NCI-H1417 treated with DMSO at 0.1 percent for 48 hours (cell line): Measurements from ENCODE around the gene RTKN2.

ENCODE experiments used
- DNase-seq: peaks from one replicate; lab custom pipeline; 2025; lab: John Stamatoyannopoulos, UW

The RTKN2 gene

DNA sequence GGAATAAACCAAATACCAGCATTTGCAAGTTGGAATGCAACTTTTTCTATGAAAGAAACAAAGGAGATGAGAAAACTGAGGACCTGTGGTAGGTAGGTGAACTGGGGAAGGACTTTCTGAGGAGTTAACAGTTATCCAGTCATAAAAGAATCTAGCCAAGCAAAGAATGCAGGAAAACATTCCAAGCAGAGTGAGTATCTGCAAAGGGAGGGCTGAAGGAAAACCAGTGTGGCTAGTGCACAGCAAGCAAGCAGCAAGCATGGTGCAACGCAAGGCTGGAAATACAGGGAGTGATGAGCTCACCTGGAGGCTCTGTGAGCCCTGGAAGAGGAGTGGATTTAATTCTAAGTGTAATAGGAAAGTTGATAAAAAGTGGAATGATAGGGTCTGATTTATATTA, 44.0 kb downstream of the RTKN2 start:
- no peak for DNase-seq

DNA sequence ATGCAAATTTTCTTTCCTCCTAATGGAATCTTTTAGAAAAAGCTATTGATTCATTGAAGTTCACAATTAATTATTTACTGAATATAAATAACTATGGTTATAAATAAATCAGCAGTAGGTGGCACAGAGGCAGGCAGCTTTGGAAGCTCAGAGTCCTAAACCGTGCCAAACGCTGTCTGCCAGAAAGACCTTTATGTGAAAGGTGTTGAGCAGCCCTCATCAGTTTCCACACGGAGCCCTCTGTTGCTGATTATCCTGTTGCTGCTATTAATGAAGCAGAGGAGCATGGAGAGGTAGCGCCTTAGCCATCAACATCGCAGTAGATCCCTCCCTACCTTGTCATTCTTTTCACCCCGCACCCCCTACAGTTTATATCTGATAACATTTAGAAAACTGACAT, 51.0 kb downstream of the RTKN2 start:
- no peak for DNase-seq

DNA sequence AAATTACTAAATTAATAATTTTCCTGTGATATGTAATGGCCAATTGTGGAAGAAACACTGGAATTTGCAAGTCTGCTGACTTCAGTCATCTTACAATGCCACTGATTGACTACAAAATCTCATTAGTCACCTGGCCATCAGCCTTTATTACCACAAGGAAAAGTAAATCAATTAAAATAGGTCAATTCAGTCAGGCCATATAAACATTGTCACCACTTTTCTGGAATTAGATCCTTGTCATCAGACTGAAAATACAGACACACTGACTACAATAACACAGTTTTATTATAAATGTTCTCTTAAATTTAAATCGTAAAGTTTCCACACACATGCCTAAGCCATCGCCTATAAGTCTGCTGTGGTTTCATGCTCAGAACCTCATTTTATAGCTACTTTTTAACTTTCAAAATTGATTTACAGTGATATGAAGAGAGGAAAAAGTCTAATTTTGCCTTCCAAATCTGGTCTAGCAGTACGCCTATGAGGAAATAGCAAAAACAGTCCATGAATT, 54.2 kb downstream of the RTKN2 start:
- no peak for DNase-seq

DNA sequence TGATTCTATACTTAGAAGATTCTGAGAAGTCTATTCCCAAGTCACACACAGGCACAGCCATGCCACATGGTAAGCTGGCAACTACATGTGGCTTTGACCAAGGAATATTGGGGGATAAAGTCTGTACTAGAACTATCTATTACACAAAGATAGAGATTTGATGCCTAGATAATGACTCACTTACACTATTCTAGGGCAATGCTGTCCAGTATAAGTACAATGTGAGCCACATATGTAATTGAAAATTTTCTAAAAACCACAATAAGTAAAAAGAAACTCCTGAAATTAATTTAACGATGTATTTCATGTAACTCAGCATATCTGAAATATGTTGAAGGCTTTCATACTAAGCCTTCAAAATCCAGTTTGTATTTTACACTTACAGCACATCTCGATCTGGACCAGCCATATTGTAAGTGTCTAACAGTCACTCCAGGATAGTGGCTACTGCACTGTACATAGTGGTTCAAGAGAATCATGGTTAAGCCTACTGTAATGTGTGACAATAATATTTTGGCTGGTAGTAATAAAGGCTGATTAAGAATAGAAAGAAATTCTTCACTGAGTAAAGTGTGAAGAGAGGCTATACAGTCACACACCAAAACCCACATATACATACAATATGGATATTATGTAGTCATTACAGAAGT, 62.8 kb downstream of the RTKN2 start:
- DNase-seq, result no peak

DNA sequence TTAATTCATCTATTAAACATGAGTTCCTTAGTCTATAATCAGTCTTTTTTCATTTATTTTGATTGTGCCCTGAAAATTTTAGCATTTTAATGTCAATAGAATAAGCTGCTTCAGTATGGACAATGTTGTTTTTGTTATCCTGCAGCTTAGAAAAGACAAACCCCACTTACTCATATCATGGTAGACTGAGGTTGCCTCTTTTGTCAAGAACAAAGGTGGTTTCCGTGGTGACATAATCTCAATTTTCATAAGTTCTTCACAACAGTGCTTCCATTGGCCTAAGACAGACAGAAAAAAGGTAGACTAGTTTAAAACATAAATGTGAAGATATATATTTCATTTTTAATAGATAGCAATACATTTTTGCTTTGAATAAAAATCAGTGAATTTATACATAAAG, 69.1 kb downstream of the RTKN2 start:
- DNase-seq, result no peak

DNA sequence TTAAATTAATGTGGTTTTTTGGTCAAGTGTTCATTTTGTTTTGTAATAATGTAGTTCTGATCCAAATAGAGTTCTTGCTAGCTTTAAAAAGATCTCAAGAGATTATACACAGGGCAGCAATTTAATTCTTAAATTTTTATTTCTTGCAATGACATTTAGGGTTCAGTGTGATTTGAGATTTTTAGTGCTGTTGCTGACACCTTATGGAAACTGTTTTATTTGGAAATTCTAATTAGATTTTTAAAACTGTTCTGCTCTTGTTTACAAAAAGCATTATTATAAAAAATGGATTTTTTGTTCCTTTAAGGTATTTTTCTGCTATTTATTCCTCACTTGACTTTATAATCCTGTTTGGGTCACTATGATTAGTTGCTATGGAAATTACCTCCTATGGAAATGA, 72.1 kb downstream of the RTKN2 start:
- no peak for DNase-seq

DNA sequence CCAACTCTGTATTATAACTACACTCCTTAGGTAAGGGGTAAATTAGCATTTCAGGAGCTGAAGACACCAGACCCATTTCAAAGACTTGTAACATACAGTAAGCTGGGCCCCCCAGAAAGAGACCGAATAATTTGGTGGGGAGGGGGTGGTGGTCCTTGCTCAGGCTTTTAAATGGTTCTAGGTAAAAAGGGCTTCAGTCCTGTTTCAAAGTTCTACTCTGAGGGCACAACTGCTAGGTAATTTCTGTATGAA, 73.0 kb downstream of the RTKN2 start:
- DNase-seq, result no peak

DNA sequence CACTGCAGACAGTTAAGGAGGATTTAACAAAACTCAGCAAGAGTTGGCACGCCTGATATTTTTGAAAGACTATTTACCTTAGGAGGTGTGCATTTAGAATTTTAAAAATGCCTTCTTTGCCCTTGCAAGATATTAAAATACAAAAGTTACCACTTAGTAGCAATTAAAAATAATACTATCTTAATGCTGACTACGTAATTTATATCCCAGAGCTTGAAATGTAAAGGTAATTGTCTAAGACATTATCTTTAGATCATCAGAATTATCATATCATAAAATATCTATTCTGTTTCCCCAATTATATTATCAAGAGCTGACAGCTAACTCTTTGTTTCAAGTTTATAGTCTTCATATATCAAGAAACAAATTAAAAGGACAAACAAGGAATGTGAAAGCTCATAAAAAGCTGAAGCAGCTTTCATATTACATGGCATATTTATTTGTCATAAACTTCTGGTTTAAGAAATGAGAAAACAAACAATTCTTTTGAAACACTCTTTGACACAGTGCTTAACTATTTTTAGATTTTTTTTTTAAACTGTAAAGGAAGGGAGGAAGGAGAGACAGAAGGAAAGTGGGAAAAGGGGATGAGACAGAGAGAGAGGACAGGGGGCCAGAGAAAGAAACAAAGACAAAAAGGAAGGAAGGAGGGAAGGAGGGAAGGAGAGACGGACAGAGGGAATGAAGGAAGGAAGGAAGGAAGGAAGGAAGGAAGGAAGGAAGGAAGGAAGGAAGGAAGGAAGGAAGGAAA, 73.5 kb downstream of the RTKN2 start:
- DNase-seq, result no peak

DNA sequence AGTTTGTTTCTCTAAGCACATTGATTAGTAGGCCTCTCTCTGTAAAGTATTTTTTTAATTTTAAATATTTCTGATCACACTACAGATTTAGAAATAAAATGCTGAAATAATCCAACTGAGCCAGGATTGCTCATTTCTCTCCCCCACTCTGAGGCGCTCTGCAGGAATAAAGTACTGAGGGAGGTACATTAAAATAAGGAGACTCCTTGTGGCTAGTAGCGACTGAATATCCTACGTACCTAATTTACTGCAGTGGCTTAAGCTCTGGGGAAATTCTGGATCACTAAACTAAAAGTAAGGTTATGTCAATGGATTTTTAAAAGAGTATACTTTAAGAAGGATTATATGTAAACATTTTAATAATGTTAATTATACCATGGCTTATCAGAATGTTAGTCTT, 75.2 kb downstream of the RTKN2 start:
- DNase-seq, result no peak

DNA sequence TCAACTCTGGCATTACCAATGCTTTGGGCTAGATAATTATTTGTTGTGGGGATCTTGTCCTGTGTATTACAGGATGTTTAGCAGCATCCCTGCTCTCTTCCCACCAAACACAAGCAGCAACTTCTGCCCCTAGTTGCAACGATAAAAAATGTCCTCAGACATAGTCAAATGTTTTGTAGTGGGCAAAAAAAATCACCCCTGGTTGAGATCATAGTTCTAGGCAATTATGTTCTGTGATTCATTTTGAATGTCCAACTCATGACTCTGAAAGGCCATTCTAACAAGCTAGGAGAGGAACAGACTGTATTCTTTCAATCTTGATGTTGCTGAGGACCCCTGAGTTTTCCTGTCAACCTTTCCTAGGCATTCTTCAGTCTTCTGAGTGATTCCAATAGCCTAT, 79.5 kb downstream of the RTKN2 start:
- no peak for DNase-seq

DNA sequence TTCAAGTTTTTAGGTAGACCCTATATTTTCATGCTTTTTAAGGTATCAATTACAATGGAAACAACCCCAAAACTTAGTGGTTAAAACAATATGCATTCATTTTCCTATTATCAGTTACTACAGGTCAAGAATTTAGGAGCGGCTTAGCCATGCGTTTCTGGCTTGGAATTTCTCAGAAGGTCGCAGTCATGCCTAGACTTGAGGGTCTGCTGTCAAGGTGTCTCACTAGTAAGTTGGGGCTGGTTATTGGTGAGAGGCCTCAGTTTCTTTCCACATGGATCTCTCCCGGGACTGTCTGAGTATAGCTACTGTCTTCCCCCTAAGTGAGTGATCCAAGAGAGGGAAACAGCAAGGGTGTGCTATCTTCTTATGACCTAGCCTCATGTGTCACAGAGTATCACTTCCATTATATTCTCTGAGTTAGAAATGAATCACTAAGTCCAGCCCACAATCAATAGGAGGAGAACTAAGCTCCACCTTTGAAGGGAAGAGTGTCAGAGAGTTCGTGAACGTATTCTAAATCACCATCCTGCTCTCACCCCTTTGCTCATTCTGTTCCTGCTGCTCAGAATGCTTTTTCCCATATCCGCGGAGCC, 80.5 kb downstream of the RTKN2 start:
- DNase-seq, result no peak

DNA sequence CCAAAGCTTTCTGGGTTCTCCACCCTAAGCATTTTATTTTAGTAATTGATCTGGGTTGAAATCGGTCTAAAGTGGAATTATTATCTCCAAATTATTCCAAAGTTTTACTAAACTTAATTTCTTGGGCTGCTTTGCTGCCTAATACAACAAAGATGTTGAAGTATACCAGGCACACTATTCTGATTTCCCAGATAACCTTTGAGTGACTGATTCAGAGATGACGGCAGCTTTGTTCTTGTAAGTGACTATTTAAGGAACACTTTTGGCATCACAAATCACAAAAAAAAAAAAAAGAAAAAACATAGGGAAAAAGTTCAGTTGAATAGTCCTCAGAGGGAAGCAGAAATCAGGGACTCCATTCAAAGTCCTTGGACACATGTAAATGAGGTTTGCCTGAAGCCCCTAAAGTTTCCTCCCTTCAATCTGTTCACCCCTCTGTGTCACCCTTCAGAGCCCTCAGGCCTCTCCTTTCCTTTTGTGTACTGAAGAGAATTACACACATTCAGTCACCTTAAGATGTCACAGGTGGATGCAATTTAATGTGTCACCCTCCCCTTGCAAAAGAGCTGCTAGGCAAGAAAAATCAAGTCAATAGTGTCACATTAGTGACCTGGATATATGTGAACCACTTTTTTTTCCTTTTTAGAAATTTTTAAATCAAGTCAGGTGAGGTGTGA, 81.5 kb downstream of the RTKN2 start:
- DNase-seq, result no peak

DNA sequence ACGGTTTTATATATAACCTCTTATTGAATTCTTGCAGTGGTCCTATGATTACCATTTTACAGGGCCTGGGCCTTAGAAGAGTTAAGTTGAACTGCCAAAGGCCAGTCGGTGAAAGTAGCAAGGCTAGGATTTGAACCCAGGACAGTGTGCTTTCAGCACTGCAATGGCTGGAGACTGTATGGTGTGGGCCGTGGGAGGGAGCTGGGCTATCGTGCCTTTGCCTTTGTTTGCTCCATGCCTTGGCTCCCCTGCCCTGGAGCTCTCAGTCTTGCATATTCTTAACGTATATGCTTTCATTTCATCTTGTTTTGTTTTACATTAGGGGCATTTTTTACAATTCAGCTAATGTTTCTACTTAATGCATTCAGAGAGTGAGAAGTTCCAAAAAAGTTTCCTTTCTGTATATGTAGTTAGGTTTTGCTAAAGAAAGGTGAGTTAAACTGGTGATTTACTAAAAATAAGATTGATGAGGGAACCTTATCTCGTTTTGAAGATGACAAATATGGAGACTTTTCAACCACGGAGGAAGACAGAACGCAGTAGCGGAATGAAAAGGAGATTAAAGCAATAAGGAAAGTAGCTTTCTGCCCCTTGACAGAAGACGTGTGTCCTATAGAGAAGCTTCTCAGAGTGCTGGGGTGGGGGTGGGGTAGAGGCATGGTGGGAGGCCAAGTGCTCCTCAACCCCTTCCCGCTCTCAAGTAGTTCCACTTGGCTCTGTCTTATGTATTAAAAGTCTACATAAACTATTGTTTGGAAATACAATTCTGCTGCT, 82.5 kb downstream of the RTKN2 start:
- no peak for DNase-seq

DNA sequence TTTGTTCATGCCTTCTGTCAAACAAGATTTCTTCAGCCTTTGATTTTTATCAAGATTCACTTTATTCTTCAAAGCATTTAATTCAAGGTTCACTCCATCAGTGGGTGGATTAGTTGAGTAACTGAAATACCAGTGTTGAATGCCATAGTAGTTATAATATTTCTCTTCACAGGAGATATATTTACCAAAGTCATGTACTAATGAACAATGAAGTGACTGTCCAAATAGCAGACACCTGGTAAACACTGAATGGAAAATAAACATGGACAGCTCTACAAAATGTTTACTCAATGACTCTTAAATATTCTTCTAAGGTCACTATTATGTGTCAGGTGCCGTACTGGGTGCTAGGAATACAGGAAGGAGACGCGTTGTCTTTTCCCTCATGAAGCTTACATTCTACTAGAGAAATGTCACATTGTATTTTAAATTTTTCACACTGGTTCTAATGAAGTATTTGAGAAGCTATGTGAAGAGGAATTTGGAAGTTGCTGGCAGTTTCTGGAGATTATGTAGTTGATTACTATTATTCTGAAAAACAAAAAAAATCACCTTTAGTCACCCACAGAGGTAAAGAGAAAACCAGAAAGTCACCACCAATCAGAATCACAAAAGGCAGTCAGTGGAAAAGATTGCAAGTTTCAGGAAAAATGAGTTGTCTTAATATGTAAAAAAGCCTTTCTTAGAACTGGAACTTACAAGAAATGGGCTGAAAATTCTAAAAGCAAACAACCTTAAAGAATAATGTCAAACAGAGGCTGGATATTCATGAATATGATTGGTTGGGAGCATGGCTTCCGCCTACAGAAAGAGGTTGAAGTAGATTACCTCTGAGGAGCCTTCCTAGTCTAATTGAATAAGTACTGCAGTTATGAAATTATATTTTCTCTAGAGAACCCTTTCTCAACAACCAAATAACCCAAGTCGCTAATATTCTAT, 84.5 kb downstream of the RTKN2 start:
- DNase-seq, result no peak

DNA sequence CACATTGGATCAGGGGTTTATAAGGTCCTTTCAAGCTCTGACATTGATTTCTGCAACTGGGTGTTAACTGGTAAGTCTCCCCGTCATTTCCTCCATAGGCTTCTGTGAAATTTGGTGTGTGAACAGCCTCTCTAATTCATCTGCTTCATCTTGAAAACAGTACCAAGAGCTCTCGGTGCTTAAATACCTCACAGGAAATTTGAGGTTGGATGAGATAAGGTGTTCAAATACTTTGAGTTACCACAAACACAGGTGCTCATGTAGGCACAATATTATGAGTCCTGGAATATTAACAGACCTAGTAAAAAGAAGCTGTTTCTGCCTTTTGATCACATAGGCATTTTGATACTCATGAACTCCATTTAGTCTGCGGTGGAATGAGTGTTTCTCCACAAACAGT, 85.2 kb downstream of the RTKN2 start:
- no peak for DNase-seq

DNA sequence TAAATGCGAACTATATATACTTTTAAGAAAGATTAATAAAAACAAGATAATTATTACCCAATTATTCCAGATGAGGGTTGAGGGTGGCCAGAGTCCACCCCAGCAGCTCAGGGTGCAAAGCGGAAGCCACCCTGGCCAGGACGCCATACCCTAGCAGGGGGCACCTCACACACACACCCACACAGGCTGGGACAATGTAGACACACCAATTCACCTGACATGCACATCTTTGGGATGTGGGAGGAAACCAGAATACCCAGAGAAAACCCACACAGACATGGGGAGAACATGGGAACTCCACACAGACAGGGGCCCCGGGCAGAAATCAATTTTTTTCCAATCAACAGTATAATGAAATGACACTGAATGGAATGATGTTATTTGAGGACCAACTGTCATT, 86.0 kb downstream of the RTKN2 start:
- no peak for DNase-seq

DNA sequence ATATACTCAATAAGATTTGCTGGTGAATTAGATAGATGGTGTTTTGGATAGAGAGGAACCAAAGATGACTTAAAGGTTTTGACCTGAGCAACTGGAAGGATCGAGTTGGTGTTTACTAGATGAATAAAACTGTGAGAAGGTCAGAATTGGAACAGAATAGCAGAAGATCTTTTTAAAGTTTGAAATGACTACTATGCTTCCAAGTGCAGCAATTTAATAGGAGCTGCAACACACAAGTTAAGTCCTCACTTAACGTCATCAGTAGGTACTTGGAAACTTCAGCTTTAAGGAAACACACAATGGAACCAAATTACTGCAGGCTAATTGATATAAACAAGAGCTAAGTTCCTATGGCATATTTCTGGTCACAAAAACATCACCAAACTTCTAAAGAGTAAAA, 86.5 kb downstream of the RTKN2 start:
- no peak for DNase-seq

DNA sequence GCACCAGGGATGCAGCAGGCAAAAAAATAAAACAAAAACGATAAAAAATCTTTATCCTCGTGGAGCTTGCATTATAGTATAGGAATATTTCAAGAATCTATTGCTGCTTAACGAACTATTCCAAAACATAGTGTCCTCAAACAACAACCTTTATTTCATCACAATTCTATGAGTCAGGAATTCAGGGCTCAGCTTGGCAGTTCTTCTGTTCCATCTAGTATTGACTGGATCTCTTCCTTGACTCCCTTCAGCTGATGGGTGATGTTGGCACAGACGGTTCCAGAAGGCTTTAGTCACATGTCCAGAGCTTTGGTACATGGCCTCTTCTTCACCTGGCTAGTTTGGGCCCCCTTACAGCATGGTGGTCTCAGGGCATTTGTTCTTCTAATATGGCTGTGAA, 88.0 kb downstream of the RTKN2 start:
- no peak for DNase-seq

DNA sequence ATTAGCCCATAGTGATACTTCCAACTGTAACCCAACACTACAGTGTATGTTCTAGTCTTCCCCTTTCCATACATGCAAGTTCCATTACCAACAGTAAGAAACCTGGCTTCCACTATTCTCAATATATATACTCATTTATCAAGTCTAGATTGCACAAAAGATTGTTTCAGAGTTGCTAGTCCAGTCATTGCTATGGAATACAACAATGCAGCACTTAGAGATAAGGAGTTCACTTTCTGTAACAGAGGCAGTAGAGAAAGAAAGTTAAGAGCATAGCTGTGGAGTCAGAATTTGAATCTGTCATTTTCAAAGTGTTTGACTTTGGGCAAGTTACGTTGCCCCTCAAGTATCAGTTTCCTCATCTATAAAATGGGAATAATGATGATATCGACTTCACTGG, 90.1 kb downstream of the RTKN2 start:
- DNase-seq, result no peak

DNA sequence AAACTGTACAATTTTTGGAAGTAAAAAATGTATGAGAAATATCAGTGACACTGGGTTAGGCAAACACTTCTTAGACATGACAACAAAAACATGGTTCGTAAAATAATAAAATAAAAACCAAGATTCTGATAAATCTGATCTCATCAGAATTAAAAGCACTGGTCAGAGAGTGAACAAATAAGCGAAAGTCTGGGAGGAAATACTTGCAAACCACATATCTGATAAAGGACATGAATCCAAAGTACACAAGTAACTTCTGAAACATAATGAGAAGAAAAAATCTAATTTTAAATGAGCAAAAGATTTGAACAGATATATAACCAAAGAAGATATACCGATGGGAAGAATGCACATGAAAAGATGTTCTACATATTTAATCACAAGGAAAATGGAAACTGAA, 91.5 kb downstream of the RTKN2 start:
- no peak for DNase-seq

DNA sequence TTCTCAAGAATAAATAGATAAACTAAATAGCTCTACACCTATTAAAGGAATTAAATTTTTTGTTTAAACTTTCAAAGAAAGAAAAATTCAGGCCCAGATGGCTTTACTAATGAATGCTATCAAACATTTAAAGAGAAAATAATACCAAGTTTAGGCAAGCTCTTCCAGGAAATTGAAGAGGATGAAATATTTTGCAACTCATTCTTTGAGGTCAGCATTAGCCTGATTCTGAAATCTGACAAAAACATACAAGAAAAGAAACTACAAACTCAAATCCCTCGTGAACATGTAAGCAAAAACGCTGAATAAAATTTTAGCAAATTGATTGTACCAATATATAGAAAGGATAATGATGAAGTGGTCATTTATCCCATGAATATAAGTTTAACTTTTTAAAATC, 93.4 kb downstream of the RTKN2 start:
- no peak for DNase-seq
